Liver (tissue), 9 donors: ENCODE results near the gene SPATA33. TPM values are rescaled to one million over a fixed set of nuclear protein-coding genes. Genes with fewer than 3 reads are reported as not detected.
A peak's percentile ranks its signal among the peaks of the same experiment; 100 is the strongest.

ENCODE experiments used
- DNase-seq: peaks from one replicate; pipeline ENCODE4 v3.0.0-alpha.2; 2017; ENCODE audit warnings: low spot score
- H3K27ac ChIP-seq, 2 donors: one replicate each; pipeline ENCODE4 v1.7.0; 2013; ENCODE audit warnings: inconsistent platforms in 2 of 2, low read length in 2 of 2, control low read depth in 1 of 2, low read depth in 1 of 2, mild to moderate bottlenecking in 1 of 2
- H3K27me3 ChIP-seq, 4 donors: one replicate each; pipeline versions ENCODE4 v1.6.1 to v1.7.0; 2013; ENCODE audit warnings: low read length in 3 of 4, inconsistent platforms in 1 of 4, mild to moderate bottlenecking in 1 of 4, moderate library complexity in 1 of 4; ENCODE audit not compliant: control insufficient read depth in 4 of 4, insufficient read depth in 4 of 4
- H3K36me3 ChIP-seq, 4 donors: one replicate each; pipeline versions ENCODE4 v1.6.1 to v1.7.0; 2013; ENCODE audit warnings: low read length in 3 of 4, mild to moderate bottlenecking in 3 of 4, low read depth in 1 of 4, moderate library complexity in 1 of 4; ENCODE audit not compliant: control insufficient read depth in 4 of 4, insufficient read depth in 3 of 4
- H3K4me1 ChIP-seq, 4 donors: one replicate each; pipeline versions ENCODE4 v1.6.1 to v1.7.0; 2013; ENCODE audit warnings: low read length in 3 of 4, mild to moderate bottlenecking in 3 of 4, moderate library complexity in 1 of 4; ENCODE audit not compliant: control insufficient read depth in 4 of 4, insufficient read depth in 4 of 4
- H3K4me3 ChIP-seq, 3 donors: one replicate each; pipeline versions ENCODE4 v1.6.1 to v1.7.0; 2013; ENCODE audit warnings: low read length in 3 of 3, control low read depth in 1 of 3, low read depth in 1 of 3, mild to moderate bottlenecking in 1 of 3
- H3K9ac ChIP-seq, 2 donors: one replicate each; pipeline ENCODE4 v1.7.0; 2013; ENCODE audit warnings: low read length in 2 of 2, mild to moderate bottlenecking in 2 of 2, moderate library complexity in 2 of 2, control low read depth in 1 of 2, low read depth in 1 of 2
- H3K9me3 ChIP-seq, 4 donors: one replicate each; pipeline versions ENCODE4 v1.6.1 to v1.7.0; 2013; ENCODE audit warnings: low read length in 3 of 4; ENCODE audit not compliant: control insufficient read depth in 4 of 4
- CTCF ChIP-seq: fragments of 150-350 bp; IDR thresholded peaks from 2 replicates; pipeline ENCODE4 v1.5.1; 2017; ENCODE audit warnings: improper control_type of control experiment, low read depth, low read length; ENCODE audit not compliant: missing input control
- EGR1 ChIP-seq, 2 donors: IDR thresholded peaks; 2 replicates each; pipeline ENCODE4 v1.6.1; 2016 to 2018; ENCODE audit warnings: antibody characterized with exemption in 2 of 2, low read depth in 2 of 2
- FOXA1 ChIP-seq: IDR thresholded peaks from 2 replicates; pipeline ENCODE4 v1.6.1; 2016; ENCODE audit warnings: antibody characterized with exemption
- FOXA2 ChIP-seq: IDR thresholded peaks from 2 replicates; pipeline ENCODE4 v1.6.1; 2016; ENCODE audit warnings: antibody characterized with exemption
- GABPA ChIP-seq, 2 donors: IDR thresholded peaks in 1 of 2; conservative IDR thresholded peaks in 1 of 2; 2 replicates each; pipeline ENCODE4 v1.6.1; 2016; ENCODE audit warnings: antibody characterized with exemption in 2 of 2, mild to moderate bottlenecking in 1 of 2, moderate library complexity in 1 of 2
- HNF4A ChIP-seq, 2 donors: conservative IDR thresholded peaks; 2 replicates each; pipeline ENCODE4 v1.6.1; 2016; ENCODE audit warnings: antibody characterized with exemption in 2 of 2, mild to moderate bottlenecking in 2 of 2
- JUND ChIP-seq, 2 donors: IDR thresholded peaks; 2 replicates each; pipeline ENCODE4 v1.6.1; 2016; ENCODE audit warnings: antibody characterized with exemption in 2 of 2
- RAD21 ChIP-seq, 2 donors: IDR thresholded peaks; 2 replicates each; pipeline ENCODE4 v1.6.1; 2016; ENCODE audit warnings: antibody characterized with exemption in 2 of 2, mild to moderate bottlenecking in 2 of 2
- REST ChIP-seq: IDR thresholded peaks from 2 replicates; pipeline ENCODE4 v1.6.1; 2016; ENCODE audit warnings: antibody characterized with exemption, mild to moderate bottlenecking
- RXRA ChIP-seq, 2 donors: IDR thresholded peaks; 2 replicates each; pipeline ENCODE4 v1.6.1; 2017 to 2018; ENCODE audit warnings: antibody characterized with exemption in 2 of 2, mild to moderate bottlenecking in 1 of 2
- TAF1 ChIP-seq: conservative IDR thresholded peaks from 2 replicates; pipeline ENCODE4 v1.6.1; 2016; ENCODE audit warnings: antibody characterized with exemption, mild to moderate bottlenecking
- YY1 ChIP-seq: IDR thresholded peaks from 2 replicates; pipeline ENCODE4 v1.6.1; 2016; ENCODE audit warnings: antibody characterized with exemption, mild to moderate bottlenecking
- ZBTB33 ChIP-seq: IDR thresholded peaks from 2 replicates; pipeline ENCODE4 v1.6.1; 2016; ENCODE audit warnings: antibody characterized with exemption
- WGBS: extraction: QIAGEN DNeasy Blood & Tissue Kit; methylation state at CpG from one replicate; pipeline ENCODE4 v1.1.7; 2013; 5-methylcytosine and 5-hydroxymethylcytosine counted together
- polyA plus RNA-seq, 2 donors: library from polyadenylated mRNA; stranded (reverse) in 1 of 2; unstranded in 1 of 2; fragments of 200-250 nt in 1 of 2; fragments of >200 nt in 1 of 2; fragmentation: Nextera tagmentation in 1 of 2; extraction: Ambion mirVana in 1 of 2; gene quantifications; one replicate each; pipeline versions ENCODE4 v1.2.1 to v1.2.3, GENCODE V29; 2013 to 2015
- total RNA-seq, 2 donors: library from RNA; depleted of rRNA; stranded (reverse); fragments of >200 nt; gene quantifications; one replicate each; pipeline ENCODE4 v1.2.3, GENCODE V29; 2014
- TF ChIP-seq, protein P1 (sequence below): IDR thresholded peaks from 2 replicates; pipeline ENCODE4 v1.6.1; 2016; ENCODE audit warnings: antibody characterized with exemption
- donor health status: healthy.
- donor health status: healthy.
- donor health status: healthy.
- donor health status: healthy.
- donor health status: healthy.

Gene SPATA33
- total and polyA plus RNA-seq, 4 donors: 1.6 to 3.6 (median 3.4) TPM

GRCh38 chr16:89687092-89687940 lies 29.7 kb downstream of the SPATA33 start (continued):
- TF ChIP-seq REST (peak; percentile 89), RAD21 (IDR thresholded peaks at IDR 0.05) (peak in 1 of 2 donors; percentile 42), RXRA (IDR thresholded peaks at IDR 0.05) (peak; percentile 60 to 77), JUND (IDR thresholded peaks at IDR 0.05) (peak in 1 of 2 donors; percentile 53), TAF1 (peak; percentile 94), HNF4A (conservative IDR thresholded peaks at IDR 0.05) (peak; percentile 90 to 92), ZBTB33 (no peak)

DNA sequence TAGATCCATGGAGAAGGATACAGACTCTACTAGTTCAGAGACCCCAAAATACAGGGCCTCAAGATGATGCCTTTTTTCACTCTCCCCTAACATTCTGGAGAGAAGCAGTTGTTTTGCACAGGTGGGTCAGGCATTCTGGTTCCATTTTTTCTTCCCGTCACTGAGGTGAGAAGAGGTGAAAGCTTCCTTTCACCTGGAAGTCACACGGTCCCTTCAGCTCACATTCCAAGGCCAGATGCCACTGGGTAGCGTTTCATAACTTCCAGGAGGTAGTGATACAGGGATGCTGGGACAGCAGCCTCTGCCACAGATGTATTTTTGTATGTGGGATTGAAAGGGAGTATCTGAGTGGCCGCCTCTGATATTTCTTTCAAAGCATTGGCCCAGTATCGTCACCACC lies 30.8 kb downstream of the SPATA33 start:
- DNase-seq: no peak
- H3K27ac ChIP-seq: peak overlapping the region in 1 of 2 donors; percentile 98
- WGBS: 86% methylated on average over 5 of the region's 5 CpGs
- peaks cover 3 to 23% (median 12%) of the 10 kb centered on the region in 4 donors for H3K36me3 ChIP-seq
- H3K4me3 ChIP-seq: no peak overlapping the region
- H3K4me1 ChIP-seq: peaks cover 5 to 28% (median 21%) of the 10 kb centered on the region in 4 donors
- no peaks in the 10 kb centered on the region for H3K27me3 ChIP-seq
- H3K9ac ChIP-seq: no peak overlapping the region
- no peak for TF ChIP-seq GABPA (IDR thresholded peaks at IDR 0.05 in 1 of 2, conservative IDR thresholded peaks at IDR 0.05 in 1 of 2)
- no peak for TF ChIP-seq FOXA1
- TF ChIP-seq EGR1 (IDR thresholded peaks at IDR 0.05; ENCODE audit: low read depth in 2 of 2): no peak
- TF ChIP-seq RAD21 (IDR thresholded peaks at IDR 0.05): no peak
- TF ChIP-seq RXRA (IDR thresholded peaks at IDR 0.05): no peak
- TF ChIP-seq, protein P1, sequence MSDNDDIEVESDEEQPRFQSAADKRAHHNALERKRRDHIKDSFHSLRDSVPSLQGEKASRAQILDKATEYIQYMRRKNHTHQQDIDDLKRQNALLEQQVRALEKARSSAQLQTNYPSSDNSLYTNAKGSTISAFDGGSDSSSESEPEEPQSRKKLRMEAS: no peak
- TF ChIP-seq HNF4A (conservative IDR thresholded peaks at IDR 0.05): no peak
- no peak for TF ChIP-seq YY1
- no peak for TF ChIP-seq JUND (IDR thresholded peaks at IDR 0.05)
- no peak for TF ChIP-seq CTCF
- no peak for TF ChIP-seq FOXA2
- H3K9me3 ChIP-seq: no peaks in the 10 kb centered on the region
